Omental fat pad (tissue), 4 donors: ENCODE results near the gene AKNA. TPM values are rescaled to one million over a fixed set of nuclear protein-coding genes. Genes with fewer than 3 reads are reported as not detected.

Experiments used
- ATAC-seq: fragments of 150-250 bp; one replicate; pipeline ENCODE4 v1.9.1; 2016; ENCODE audit warnings: mild to moderate bottlenecking, moderate library complexity; ENCODE audit not compliant: low FRiP score
- DNase-seq: peaks from one replicate; pipeline ENCODE4 v3.0.0-alpha.2; 2019; ENCODE audit warnings: low spot score
- CTCF ChIP-seq, 3 donors: fragments of 450-650 bp; IDR thresholded peaks; one replicate each; pipeline ENCODE4 v1.5.1; 2016 to 2017; ENCODE audit warnings: antibody characterized with exemption in 3 of 3, mild to moderate bottlenecking in 3 of 3, moderate library complexity in 2 of 3
- total RNA-seq, 4 donors: library from RNA; depleted of rRNA; stranded (reverse); fragments of >200 nt; gene quantifications; one replicate each; pipeline ENCODE4 v1.1.0, GENCODE V29; 2016

The AKNA gene
- total RNA-seq, 4 donors from 2014 or later: 22.6 to 86.1 (median 71.5) TPM

GRCh38 chr9:114385397-114386181 is 2.2 kb downstream of the AKNA start:
- no peak for TF ChIP-seq CTCF (IDR thresholded peaks at IDR 0.05)

GRCh38 chr9:114384836-114385396 is 2.9 kb downstream of the AKNA start:
- ATAC-seq: no peak
- TF ChIP-seq CTCF (IDR thresholded peaks at IDR 0.05): no peak
- no peak for DNase-seq

More at GRCh38 chr9:114385397-114386181, 2.2 kb downstream of the AKNA start:
- DNase-seq (no peak), ATAC-seq (no peak)

- DNase-seq: no peak
- ATAC-seq: no peak
- TF ChIP-seq CTCF (IDR thresholded peaks at IDR 0.05): no peak
Measured at GRCh38 chr9:114384341-114384740, 3.4 kb downstream of the AKNA start.

GRCh38 chr9:114383521-114384231 is 4.1 kb downstream of the AKNA start:
- ATAC-seq (no peak), DNase-seq (no peak)
- TF ChIP-seq CTCF (IDR thresholded peaks at IDR 0.05): no peak

GRCh38 chr9:114382699-114383520 is 4.9 kb downstream of the AKNA start:
- DNase-seq (no peak), ATAC-seq (no peak)
- TF ChIP-seq CTCF (IDR thresholded peaks at IDR 0.05): no peak

- ATAC-seq (no peak), DNase-seq (no peak)
- TF ChIP-seq CTCF (IDR thresholded peaks at IDR 0.05): no peak
Measured at GRCh38 chr9:114378883-114379282, 8.9 kb downstream of the AKNA start.
